ENCODE data around the gene ECI2. TPM values are rescaled to one million over a fixed set of nuclear protein-coding genes. Genes with fewer than 3 reads are reported as not detected.
"Not testable (repeated sequence)": the region's sequence is repeated elsewhere in the genome, so short reads cannot be mapped to it uniquely, and the experiment has no call there.

ECI2 gene
- total and polyA plus RNA-seq, 2 experiments from 2014 or later: 63.7 to 102 TPM

DNA sequence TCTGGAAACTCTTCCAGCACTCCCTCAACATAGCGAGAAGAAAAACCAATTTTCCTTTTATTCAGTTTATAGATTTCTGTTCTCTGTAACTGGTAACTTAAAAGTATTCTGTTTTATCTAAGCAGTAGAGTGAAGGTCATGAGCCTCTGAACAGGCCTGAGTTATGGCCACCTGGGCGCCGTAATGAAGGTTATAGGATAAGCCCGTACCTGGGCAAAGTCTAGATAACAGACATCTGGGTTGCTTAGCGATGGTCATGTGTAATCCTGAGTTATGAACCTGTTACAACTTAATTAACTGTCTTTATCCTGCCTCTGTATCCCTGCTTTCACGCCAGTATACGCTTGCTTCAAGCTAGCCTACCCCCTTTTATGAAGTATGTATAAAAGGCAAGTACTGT lies 43.4 kb downstream of the ECI2 start (continued):
- TF ChIP-seq ZNF462 (CRISPR knock-in tag; IDR thresholded peaks at IDR 0.05) (no peak), ZNF331 (CRISPR knock-in tag; IDR thresholded peaks at IDR 0.05; ENCODE audit: low read depth) (no peak), JUNB (IDR thresholded peaks at IDR 0.05; ENCODE audit: unreplicated experiment) (no peak), STAT1 (IDR thresholded peaks at IDR 0.05; ENCODE audit: unreplicated experiment) (no peak), POLR2AphosphoS5 (IDR thresholded peaks at IDR 0.05; ENCODE audit: low read depth) (no peak)
- TF ChIP-seq, protein P1, sequence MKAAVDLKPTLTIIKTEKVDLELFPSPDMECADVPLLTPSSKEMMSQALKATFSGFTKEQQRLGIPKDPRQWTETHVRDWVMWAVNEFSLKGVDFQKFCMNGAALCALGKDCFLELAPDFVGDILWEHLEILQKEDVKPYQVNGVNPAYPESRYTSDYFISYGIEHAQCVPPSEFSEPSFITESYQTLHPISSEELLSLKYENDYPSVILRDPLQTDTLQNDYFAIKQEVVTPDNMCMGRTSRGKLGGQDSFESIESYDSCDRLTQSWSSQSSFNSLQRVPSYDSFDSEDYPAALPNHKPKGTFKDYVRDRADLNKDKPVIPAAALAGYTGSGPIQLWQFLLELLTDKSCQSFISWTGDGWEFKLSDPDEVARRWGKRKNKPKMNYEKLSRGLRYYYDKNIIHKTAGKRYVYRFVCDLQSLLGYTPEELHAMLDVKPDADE (IDR thresholded peaks at IDR 0.05): no peak

DNA sequence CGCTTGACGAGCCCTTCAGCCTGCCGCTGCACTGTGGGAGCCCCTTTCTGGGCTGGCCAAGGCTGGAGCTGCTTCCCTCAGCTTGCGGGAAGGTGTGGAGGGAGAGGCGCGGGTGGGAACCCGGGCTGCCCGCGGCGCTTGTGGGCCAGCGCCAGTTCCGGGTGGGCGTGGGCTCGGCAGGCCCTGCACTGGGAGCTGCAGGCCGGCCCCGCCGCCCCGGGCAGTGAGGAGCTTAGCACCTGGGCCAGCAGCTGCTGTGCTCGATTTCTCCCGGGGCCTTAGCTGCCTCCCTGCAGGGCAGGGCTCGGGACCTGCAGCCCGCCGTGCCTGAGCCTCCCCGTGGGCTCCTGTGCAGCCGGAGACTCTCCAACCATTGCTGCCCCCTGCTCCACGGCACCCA lies 45.3 kb downstream of the ECI2 start:
- H3K9me3 Mint-ChIP-seq; H3K79me2 ChIP-seq (replicated peaks; ENCODE audit: insufficient read depth); H3K27ac Mint-ChIP-seq; H3K36me3 Mint-ChIP-seq (ENCODE audit: low read depth); H3K4me2 ChIP-seq; H3K27me3 Mint-ChIP-seq (ENCODE audit: insufficient read depth, low read depth, poor library complexity); H3K4me1 ChIP-seq (ENCODE audit: insufficient read depth); H3K9me2 ChIP-seq (ENCODE audit: insufficient read depth); H4K20me1 ChIP-seq (replicated peaks; ENCODE audit: insufficient read depth); H3K4me3 Mint-ChIP-seq; H3F3A ChIP-seq (replicated peaks; ENCODE audit: low read depth); H3K4me3 ChIP-seq; H3K4me1 Mint-ChIP-seq; H3K36me3 ChIP-seq (ENCODE audit: insufficient read depth); H2AFZ ChIP-seq; ATAC-seq; DNase-seq (ENCODE audit: low spot score); H3K27ac ChIP-seq (ENCODE audit: low read depth); H3K27me3 ChIP-seq (ENCODE audit: insufficient read depth): not testable (repeated sequence)

All from GM23338 (cell line).